Adipocyte (in vitro differentiated cells): Measurements from ENCODE around the gene CAPN11.
A peak's percentile ranks its signal among the peaks of the same experiment; 100 is the strongest.

Source experiments
- DNase-seq: peaks from one replicate; pipeline ENCODE4 v3.0.0-alpha.2; 2015; ENCODE audit warnings: low read depth
- H3K27me3 ChIP-seq: replicated peaks from 2 replicates; pipeline ENCODE4 v1.7.0; 2013; ENCODE audit warnings: mild to moderate bottlenecking, low read length, moderate library complexity; ENCODE audit not compliant: control insufficient read depth, insufficient read depth
- H3K36me3 ChIP-seq: 2 replicates; pipeline ENCODE4 v1.7.0; 2013; ENCODE audit warnings: low read length, mild to moderate bottlenecking, moderate library complexity; ENCODE audit not compliant: control insufficient read depth, insufficient read depth, severe bottlenecking
- H3K4me1 ChIP-seq: 2 replicates; pipeline ENCODE4 v1.7.0; 2013; ENCODE audit warnings: mild to moderate bottlenecking, low read length, moderate library complexity; ENCODE audit not compliant: control insufficient read depth, insufficient read depth
- H3K4me3 ChIP-seq: 2 replicates; pipeline ENCODE4 v1.7.0; 2013; ENCODE audit warnings: mild to moderate bottlenecking, low read length, moderate library complexity
- H3K9ac ChIP-seq: 2 replicates; pipeline ENCODE4 v1.7.0; 2013; ENCODE audit warnings: mild to moderate bottlenecking, low read length, moderate library complexity
- H3K9me3 ChIP-seq: 2 replicates; pipeline ENCODE4 v1.7.0; 2013; ENCODE audit warnings: mild to moderate bottlenecking, low read length, moderate library complexity; ENCODE audit not compliant: control insufficient read depth

The CAPN11 gene

DNA sequence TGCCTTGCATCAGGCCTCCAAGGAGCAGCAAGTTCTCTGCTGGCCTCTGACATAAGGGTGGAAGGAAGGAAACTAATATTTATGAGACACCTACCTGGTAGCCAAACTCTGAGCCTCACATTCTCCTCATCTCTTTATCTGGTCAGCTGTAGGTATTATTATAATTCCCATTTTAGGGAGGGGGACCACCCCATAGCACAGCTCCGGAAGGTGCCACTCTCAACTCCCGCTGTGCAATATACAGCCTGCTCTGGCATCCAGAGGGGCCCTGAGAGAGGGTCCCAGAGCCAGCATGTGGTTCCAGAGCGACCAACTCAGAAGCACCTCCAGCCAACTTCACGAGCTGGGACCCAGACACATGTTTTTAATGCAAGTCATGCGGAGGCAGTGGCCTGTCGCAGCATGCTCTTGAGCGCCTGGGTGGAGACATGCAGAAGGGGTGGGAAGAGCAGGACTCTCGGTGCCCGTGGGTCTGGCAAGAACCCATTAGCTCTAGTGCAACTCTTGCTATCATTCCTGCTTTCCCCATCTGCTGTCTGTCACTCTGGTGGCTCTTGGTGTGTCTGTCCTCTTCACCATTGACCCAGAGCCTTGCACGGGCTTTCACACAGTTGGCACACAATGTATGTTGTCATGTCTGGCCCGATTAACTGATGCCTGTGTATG is 43.2 kb downstream of the CAPN11 start:
- DNase-seq, result no peak
- H3K4me3 ChIP-seq, result peak overlapping the region; percentile 19
- peaks cover 26% of the 10 kb centered on the region for H3K4me1 ChIP-seq
- H3K27me3 ChIP-seq, result no peaks in the 10 kb centered on the region
- H3K36me3 ChIP-seq, result no peaks in the 10 kb centered on the region
- H3K9me3 ChIP-seq, result no peaks in the 10 kb centered on the region
- peak overlapping the region; percentile 53 for H3K9ac ChIP-seq

DNA sequence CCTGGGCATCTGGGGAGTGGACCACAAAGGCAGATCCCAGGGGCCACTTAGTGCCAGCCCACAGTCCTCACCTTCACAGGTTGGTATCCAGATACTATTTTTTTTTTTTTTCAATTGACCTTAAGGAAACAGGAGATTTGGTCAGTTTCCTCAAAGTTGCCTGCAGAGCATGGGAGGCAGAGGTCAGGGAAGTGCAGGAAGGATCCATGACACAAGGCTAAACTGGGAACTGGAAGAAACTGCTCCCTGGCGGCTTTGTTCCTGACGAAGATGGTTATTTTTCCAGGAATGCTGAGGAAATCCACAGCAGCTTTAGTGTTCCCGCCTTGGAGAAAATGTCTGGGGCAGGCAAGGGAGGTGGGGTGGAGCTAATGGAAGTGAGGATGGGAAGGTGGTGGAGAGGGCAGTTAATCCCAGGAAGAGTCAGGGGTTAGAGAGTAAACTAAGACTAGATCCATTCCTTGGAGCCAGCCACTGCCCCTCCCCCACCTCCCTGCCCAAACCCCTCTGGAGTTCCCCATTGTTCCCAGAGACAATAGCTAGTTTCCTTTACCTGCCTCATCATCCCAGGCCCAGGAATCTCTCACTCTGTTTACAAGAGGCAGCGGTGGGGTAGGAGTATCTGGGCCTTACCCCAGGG is 43.8 kb downstream of the CAPN11 start:
- Histone ChIP-seq H3K9ac (peak overlapping the region; percentile 65), H3K27me3 (no peaks in the 10 kb centered on the region), H3K4me3 (no peak overlapping the region), H3K36me3 (no peaks in the 10 kb centered on the region), H3K9me3 (no peaks in the 10 kb centered on the region), H3K4me1 (peaks cover 26% of the 10 kb centered on the region)
- no peak for DNase-seq

GRCh38 chr6:44202972-44203750 is 44.5 kb downstream of the CAPN11 start:
- Histone ChIP-seq H3K27me3 (no peaks in the 10 kb centered on the region), H3K4me1 (peaks cover 26% of the 10 kb centered on the region), H3K36me3 (no peaks in the 10 kb centered on the region), H3K9me3 (no peaks in the 10 kb centered on the region), H3K9ac (peak overlapping the region; percentile 65), H3K4me3 (no peak overlapping the region)
- DNase-seq, result no peak

DNA sequence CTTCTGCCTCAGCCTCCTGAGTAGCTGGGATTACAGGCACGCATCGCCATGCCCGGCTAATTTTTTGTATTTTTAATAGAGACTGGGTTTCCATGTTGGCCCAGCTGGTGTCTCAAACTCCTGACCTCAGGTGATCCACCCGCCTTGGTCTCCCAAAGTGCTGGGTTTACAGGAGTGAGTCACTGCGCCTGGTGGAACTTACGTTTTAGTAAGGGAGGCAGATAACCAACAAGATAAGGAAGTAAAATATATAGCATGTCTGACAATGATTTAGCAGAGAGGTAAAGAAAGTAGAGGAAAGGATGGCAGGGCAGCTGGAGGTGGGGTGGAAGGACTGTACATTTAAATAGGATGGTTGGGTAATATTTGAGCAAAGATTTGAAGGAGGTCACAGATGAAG is 45.3 kb downstream of the CAPN11 start:
- DNase-seq, result no peak
- H3K9me3 ChIP-seq, result no peaks in the 10 kb centered on the region
- no peaks in the 10 kb centered on the region for H3K36me3 ChIP-seq
- no peak overlapping the region for H3K4me3 ChIP-seq
- H3K9ac ChIP-seq, result no peak overlapping the region
- H3K4me1 ChIP-seq, result peaks cover 31% of the 10 kb centered on the region
- no peaks in the 10 kb centered on the region for H3K27me3 ChIP-seq

DNA sequence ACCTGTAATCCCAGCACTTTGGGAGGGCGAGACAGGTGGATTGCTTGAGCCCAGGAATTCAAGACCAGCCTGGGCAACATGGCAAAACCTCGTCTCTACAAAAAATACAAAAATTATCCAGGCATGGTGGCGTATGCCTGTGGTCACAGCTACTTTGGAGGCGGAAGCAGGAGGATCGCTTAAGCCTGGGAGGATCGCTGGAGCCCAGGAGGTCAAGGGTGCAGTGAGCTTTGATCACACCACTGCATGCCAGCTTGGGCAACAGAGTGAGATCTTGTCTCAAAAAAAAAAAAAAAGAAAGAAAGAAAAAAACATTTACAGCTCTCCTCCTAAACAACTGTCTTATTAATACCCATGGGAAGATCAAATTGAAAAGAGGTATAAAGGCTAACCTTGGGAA is 49.3 kb downstream of the CAPN11 start:
- no peaks in the 10 kb centered on the region for H3K36me3 ChIP-seq
- no peak overlapping the region for H3K4me3 ChIP-seq
- H3K9ac ChIP-seq, result peak overlapping the region; percentile 48
- no peaks in the 10 kb centered on the region for H3K9me3 ChIP-seq
- DNase-seq, result no peak
- peaks cover 13% of the 10 kb centered on the region for H3K4me1 ChIP-seq
- no peaks in the 10 kb centered on the region for H3K27me3 ChIP-seq

DNA sequence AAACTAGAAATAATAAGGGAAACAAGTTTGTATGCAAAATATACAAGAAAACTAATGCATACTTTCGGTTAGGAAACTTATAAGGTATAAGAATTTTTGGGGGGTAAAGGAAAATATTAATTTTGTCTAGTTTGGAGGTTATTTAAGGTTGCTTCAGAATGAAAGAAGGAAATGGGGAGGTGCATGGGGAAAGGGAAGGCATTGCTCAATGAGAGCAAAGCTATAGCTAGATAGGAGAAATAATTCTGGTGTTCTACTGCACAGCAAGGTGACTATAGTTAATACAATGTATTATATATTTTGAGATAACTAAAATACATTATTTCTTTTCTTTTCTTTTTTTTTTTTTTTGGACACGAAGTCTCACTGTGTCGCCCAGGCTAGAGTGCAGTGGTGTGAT is 52.7 kb downstream of the CAPN11 start:
- no peak overlapping the region for H3K9ac ChIP-seq
- H3K36me3 ChIP-seq, result no peaks in the 10 kb centered on the region
- no peaks in the 10 kb centered on the region for H3K9me3 ChIP-seq
- H3K27me3 ChIP-seq, result no peaks in the 10 kb centered on the region
- no peak for DNase-seq
- H3K4me3 ChIP-seq, result no peak overlapping the region
- peaks cover 7% of the 10 kb centered on the region for H3K4me1 ChIP-seq

DNA sequence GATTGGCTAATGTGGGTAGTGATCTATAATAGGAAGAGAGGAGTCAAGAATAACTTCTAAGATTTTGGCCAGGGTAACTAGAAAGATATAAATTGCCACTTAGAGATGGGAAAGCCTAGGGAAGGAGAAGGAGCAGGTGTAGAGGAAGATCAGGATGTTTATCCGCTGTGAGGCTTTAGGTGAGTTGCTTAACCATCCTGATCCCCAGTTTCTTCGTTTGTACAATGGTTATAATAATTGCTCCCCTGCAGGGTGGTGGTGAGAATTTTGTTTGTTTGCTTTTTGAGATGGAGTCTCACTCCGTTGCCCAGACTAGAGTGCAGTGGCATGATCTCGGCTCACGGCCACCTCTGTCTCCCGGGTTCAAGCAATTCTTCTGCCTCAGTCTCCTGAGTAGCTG is 55.7 kb downstream of the CAPN11 start:
- Histone ChIP-seq H3K9ac (no peak overlapping the region), H3K36me3 (no peaks in the 10 kb centered on the region), H3K27me3 (no peaks in the 10 kb centered on the region), H3K4me1 (peaks cover 30% of the 10 kb centered on the region), H3K9me3 (no peaks in the 10 kb centered on the region), H3K4me3 (no peak overlapping the region)
- no peak for DNase-seq

- peak within 1 kb of the TSS; percentile 81 for H3K9ac ChIP-seq
- no peaks in the 10 kb centered on the region for H3K27me3 ChIP-seq
- H3K9me3 ChIP-seq, result no peaks in the 10 kb centered on the region
- DNase-seq, result no peak
- no peaks in the 10 kb centered on the region for H3K36me3 ChIP-seq
- peak within 1 kb of the TSS; percentile 26 for H3K4me3 ChIP-seq
- peaks cover 40% of the 10 kb centered on the region for H3K4me1 ChIP-seq
Measured at GRCh38 chr6:44216677-44217331, 58.2 kb downstream of the CAPN11 start, which contains the start of gene MYMX. TSS of gene MYMX (plus strand) at chr6:44216926. CDS start at chr6:44217472, 546 bp downstream.

- H3K27me3 ChIP-seq, result no peaks in the 10 kb centered on the region
Measured at GRCh38 chr6:44217332-44218143, 58.9 kb downstream of the CAPN11 start.

GRCh38 chr6:44219053-44219814 is 60.6 kb downstream of the CAPN11 start:
- H3K9ac ChIP-seq, result peak overlapping the region; percentile 81
- no peaks in the 10 kb centered on the region for H3K36me3 ChIP-seq
- peak; percentile 83 for DNase-seq
- peak overlapping the region; percentile 79 for H3K4me3 ChIP-seq
- no peaks in the 10 kb centered on the region for H3K9me3 ChIP-seq
- H3K4me1 ChIP-seq, result peaks cover 49% of the 10 kb centered on the region
- H3K27me3 ChIP-seq, result no peaks in the 10 kb centered on the region

More at GRCh38 chr6:44217332-44218143, 58.9 kb downstream of the CAPN11 start:
- peak overlapping the region; percentile 26 for H3K4me3 ChIP-seq
- H3K9me3 ChIP-seq, result no peaks in the 10 kb centered on the region
- H3K9ac ChIP-seq, result peak overlapping the region; percentile 81
- no peak for DNase-seq
- H3K36me3 ChIP-seq, result no peaks in the 10 kb centered on the region
- H3K4me1 ChIP-seq, result peaks cover 41% of the 10 kb centered on the region
